Measurements from ENCODE around the gene CXCR6. TPM values are rescaled to one million over a fixed set of nuclear protein-coding genes. Genes with fewer than 3 reads are reported as not detected.
A peak's percentile ranks its signal among the peaks of the same experiment; 100 is the strongest.

The CXCR6 gene
- total RNA-seq, 1 experiment from 2014 or later, result not detected

DNA sequence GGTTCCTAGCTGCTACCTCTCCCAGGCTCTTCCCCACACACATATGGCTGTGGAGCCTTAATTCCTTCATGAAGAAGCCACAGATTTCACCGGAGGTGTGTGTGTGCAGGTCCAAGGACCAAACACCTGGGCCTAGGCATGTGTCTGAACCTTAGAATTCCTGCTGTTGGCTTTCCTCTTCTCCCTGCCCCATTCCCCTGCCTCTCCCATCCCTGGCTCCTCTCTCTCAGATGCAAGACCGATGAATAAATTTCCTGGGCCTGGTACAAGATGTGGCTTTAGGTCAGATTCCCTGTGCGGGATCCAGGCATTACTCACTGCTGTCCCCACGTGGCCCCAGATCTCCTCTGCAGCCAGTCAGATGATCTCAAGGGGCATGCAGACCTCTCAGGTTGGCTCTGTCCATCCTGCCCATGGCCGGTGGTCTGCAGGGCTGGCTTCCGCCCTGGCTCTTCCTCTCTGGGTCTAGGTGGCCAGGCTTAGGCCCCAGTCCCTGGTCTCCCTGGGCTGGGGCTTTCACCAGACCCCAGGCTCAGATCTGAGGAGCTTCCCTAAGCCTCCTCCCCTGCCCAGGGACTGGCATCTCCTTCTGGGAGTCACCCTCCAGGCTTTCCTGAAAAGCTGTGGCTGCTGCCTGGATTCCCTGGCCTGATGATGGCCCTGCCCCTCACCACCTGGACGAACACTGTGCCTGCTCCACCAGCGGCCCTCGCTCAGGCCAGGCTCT lies 36.4 kb upstream of the CXCR6 start:
- peaks cover 9% of the 10 kb centered on the region for H3K27me3 Mint-ChIP-seq (ENCODE audit: low read depth)
- Histone ChIP-seq H3K18ac (ENCODE audit: insufficient read length, low read depth, low read length) (no peak overlapping the region), H3K27me3 (ENCODE audit: insufficient read depth, low read length) (no peaks in the 10 kb centered on the region), H3K4ac (ENCODE audit: low read depth, low read length) (no peak overlapping the region), H3K79me1 (ENCODE audit: insufficient read depth, low read depth, low read length, poor library complexity, severe bottlenecking) (no peaks in the 10 kb centered on the region), H2BK12ac (ENCODE audit: insufficient read length, low read depth, low read length) (no peak overlapping the region), H2BK5ac (ENCODE audit: insufficient read length, low read length) (no peak overlapping the region), H3T11ph (ENCODE audit: low read length) (no peak overlapping the region), H3K4me2 (ENCODE audit: insufficient read depth, insufficient read length, low read length) (no peak overlapping the region), H3K9me3 (ENCODE audit: control insufficient read depth, low read depth, low read length) (no peaks in the 10 kb centered on the region), H2BK15ac (ENCODE audit: low read depth, low read length) (no peak overlapping the region), H4K20me1 (ENCODE audit: control insufficient read depth, insufficient read depth, insufficient read length) (no peaks in the 10 kb centered on the region), H3K79me2 (ENCODE audit: insufficient read depth, low read length) (no peaks in the 10 kb centered on the region), H2AFZ (ENCODE audit: low read length) (no peak overlapping the region), H3K23ac (ENCODE audit: insufficient read length, low read depth, low read length) (no peak overlapping the region), H3K14ac (ENCODE audit: insufficient read depth, low read length) (no peak overlapping the region), H4K91ac (ENCODE audit: insufficient read length, low read depth, low read length) (no peak overlapping the region), H2AK5ac (ENCODE audit: insufficient read length, low read length) (no peak overlapping the region), H4K5ac (ENCODE audit: insufficient read length, low read depth, low read length) (no peak overlapping the region), H3K27ac (ENCODE audit: insufficient read length, low read depth, low read length) (no peak overlapping the region), H3K56ac (ENCODE audit: insufficient read length, low read depth, low read length) (no peak overlapping the region), H3K9ac (ENCODE audit: extremely low read depth, insufficient read length, low read length) (no peak overlapping the region), H3K4me1 (ENCODE audit: insufficient read depth, low read length) (no peaks in the 10 kb centered on the region), H2BK120ac (ENCODE audit: low read depth, low read length, poor library complexity, severe bottlenecking) (no peak overlapping the region), H3K23me2 (ENCODE audit: insufficient read length, low read depth, low read length, poor library complexity, severe bottlenecking) (no peaks in the 10 kb centered on the region), H4K8ac (replicated peaks; ENCODE audit: insufficient read length, low read depth, low read length) (no peak overlapping the region), H2BK20ac (ENCODE audit: low read depth, low read length, poor library complexity, severe bottlenecking) (no peak overlapping the region)
- no peaks in the 10 kb centered on the region; a peak in 1 of 7 replicates for H3K36me3 Mint-ChIP-seq (ENCODE audit: insufficient read depth in 1 of 3, low read depth in 3 of 3)
- no peak overlapping the region for H3K4me3 Mint-ChIP-seq
- peak; percentile 57 for DNase-seq
- H3K9me3 Mint-ChIP-seq, result no peaks in the 10 kb centered on the region
- peak overlapping the region in 1 of 3 experiments; percentile 24; a peak in 2 of 7 replicates for H3K27ac Mint-ChIP-seq
- peaks cover 0 to 2% of the 10 kb centered on the region in 2 experiments; a peak in 1 of 4 replicates for H3K4me1 Mint-ChIP-seq
- TF ChIP-seq, protein P1, sequence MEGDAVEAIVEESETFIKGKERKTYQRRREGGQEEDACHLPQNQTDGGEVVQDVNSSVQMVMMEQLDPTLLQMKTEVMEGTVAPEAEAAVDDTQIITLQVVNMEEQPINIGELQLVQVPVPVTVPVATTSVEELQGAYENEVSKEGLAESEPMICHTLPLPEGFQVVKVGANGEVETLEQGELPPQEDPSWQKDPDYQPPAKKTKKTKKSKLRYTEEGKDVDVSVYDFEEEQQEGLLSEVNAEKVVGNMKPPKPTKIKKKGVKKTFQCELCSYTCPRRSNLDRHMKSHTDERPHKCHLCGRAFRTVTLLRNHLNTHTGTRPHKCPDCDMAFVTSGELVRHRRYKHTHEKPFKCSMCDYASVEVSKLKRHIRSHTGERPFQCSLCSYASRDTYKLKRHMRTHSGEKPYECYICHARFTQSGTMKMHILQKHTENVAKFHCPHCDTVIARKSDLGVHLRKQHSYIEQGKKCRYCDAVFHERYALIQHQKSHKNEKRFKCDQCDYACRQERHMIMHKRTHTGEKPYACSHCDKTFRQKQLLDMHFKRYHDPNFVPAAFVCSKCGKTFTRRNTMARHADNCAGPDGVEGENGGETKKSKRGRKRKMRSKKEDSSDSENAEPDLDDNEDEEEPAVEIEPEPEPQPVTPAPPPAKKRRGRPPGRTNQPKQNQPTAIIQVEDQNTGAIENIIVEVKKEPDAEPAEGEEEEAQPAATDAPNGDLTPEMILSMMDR (conservative IDR thresholded peaks at IDR 0.05), result peak; percentile 70
- no CpG with 5 or more reads among the region's 9 CpGs for WGBS (ENCODE audit: extremely low coverage, insufficient read length, low lambda C conversion rate)

Data from H9 (cell line).